Kidney (tissue), 14 donors: ENCODE results near the gene MARCHF4. TPM values are rescaled to one million over a fixed set of nuclear protein-coding genes. Genes with fewer than 3 reads are reported as not detected.

Experiments
- DNase-seq, 5 donors: peaks; one replicate each; pipeline ENCODE4 v3.0.0-alpha.2; 2013 to 2020
- FAIRE-seq: peaks from 2 replicates; lab custom pipeline; 2012; peaks lifted over from hg19 to GRCh38; lab: Jason Lieb, UNC
- H3K27ac ChIP-seq, 2 donors: one replicate each; pipeline ENCODE4 v1.7.0; 2013; ENCODE audit warnings: low read depth in 2 of 2, low read length in 2 of 2, inconsistent platforms in 1 of 2
- H3K27me3 ChIP-seq: one replicate; pipeline ENCODE4 v1.7.1; 2013; ENCODE audit warnings: low read length, inconsistent platforms; ENCODE audit not compliant: control insufficient read depth, insufficient read depth
- H3K36me3 ChIP-seq, 3 donors: one replicate each; pipeline versions ENCODE4 v1.7.0 to v1.7.1; 2013; ENCODE audit warnings: low read length in 3 of 3, control low read depth in 1 of 3, inconsistent platforms in 1 of 3; ENCODE audit not compliant: insufficient read depth in 3 of 3, control insufficient read depth in 2 of 3
- H3K4me1 ChIP-seq, 3 donors: one replicate each; pipeline versions ENCODE4 v1.7.0 to v1.7.1; 2013; ENCODE audit warnings: low read length in 3 of 3, inconsistent platforms in 1 of 3, low read depth in 1 of 3; ENCODE audit not compliant: control insufficient read depth in 2 of 3, insufficient read depth in 2 of 3
- H3K4me3 ChIP-seq, 3 donors: one replicate each; pipeline versions ENCODE4 v1.7.0 to v1.8.1; 2013; ENCODE audit warnings: low read length in 3 of 3, control low read depth in 1 of 3, inconsistent platforms in 1 of 3
- H3K9ac ChIP-seq, 3 donors: one replicate each; pipeline versions ENCODE4 v1.7.0 to v1.7.1; 2013; ENCODE audit warnings: low read length in 3 of 3, control low read depth in 1 of 3, inconsistent platforms in 1 of 3
- H3K9me3 ChIP-seq, 3 donors: one replicate each; pipeline versions ENCODE4 v1.7.0 to v1.7.1; 2013; ENCODE audit warnings: low read length in 3 of 3, control low read depth in 1 of 3, inconsistent platforms in 1 of 3; ENCODE audit not compliant: control insufficient read depth in 2 of 3, insufficient read depth in 1 of 3
- CTCF ChIP-seq: IDR thresholded peaks from 3 replicates; pipeline ENCODE4 v1.5.1; 2012; ENCODE audit warnings: mild to moderate bottlenecking, moderate library complexity, borderline replicate concordance; ENCODE audit not compliant: insufficient read depth; ENCODE audit errors: extremely low read depth
- intact Hi-C: fragments of 100-400 bp; cut with DNase I; formaldehyde crosslinking; loops from one replicate; pipeline ENCODE4 v1.11.1; 2022
- polyA plus RNA-seq: library from polyadenylated mRNA; stranded (reverse); fragments of 350-450 nt; fragmentation: Illumina TruSeq; extraction: RNeasy Lipid Tissue Mini Kit (QIAGEN cat#74804); gene quantifications from one replicate; pipeline ENCODE4 v1.2.3, GENCODE V29; 2014; ENCODE audit warnings: low read depth, low replicate concordance; ENCODE audit not compliant: insufficient read depth
- total RNA-seq: library from RNA; stranded (reverse); fragmentation: NEBNext Ultra II Directional; extraction: Animal tissue kit (Norgen Biotek cat#: 25700); gene quantifications from one replicate; pipeline ENCODE4 v1.2.1, GENCODE V29; 2021
- donor health status: control.
- donor health status: control.
- donor health status: control.
- donor health status: control.
- donor health status: control.
- donor health status: DM: yes; HTN: yes; CAD: no.
- donor health status: Normal renal cell carcinoma (clear cell type).

MARCHF4 gene
- total and polyA plus RNA-seq, 2 donors from 2014 or later, result 0.09 TPM; not detected in 1

GRCh38 chr2:216392945-216393840 is 20.9 kb upstream of the MARCHF4 start:
- DNase-seq (no peak), FAIRE-seq (no peak)
- no peaks in the 10 kb centered on the region for H3K36me3 ChIP-seq
- H3K27ac ChIP-seq, result no peak overlapping the region
- no peaks in the 10 kb centered on the region for H3K4me1 ChIP-seq
- intact Hi-C loops, result no loop called here
- no peak for TF ChIP-seq CTCF
- H3K27me3 ChIP-seq, result no peaks in the 10 kb centered on the region
- H3K4me3 ChIP-seq, result no peak overlapping the region
- H3K9ac ChIP-seq, result no peak overlapping the region
- no peaks in the 10 kb centered on the region for H3K9me3 ChIP-seq

GRCh38 chr2:216392018-216392562 is 19.8 kb upstream of the MARCHF4 start:
- Histone ChIP-seq H3K36me3 (no peaks in the 10 kb centered on the region), H3K27ac (no peak overlapping the region), H3K9ac (no peak overlapping the region), H3K4me3 (no peak overlapping the region), H3K27me3 (no peaks in the 10 kb centered on the region), H3K9me3 (no peaks in the 10 kb centered on the region), H3K4me1 (no peaks in the 10 kb centered on the region)
- no peak for TF ChIP-seq CTCF
- DNase-seq (no peak), FAIRE-seq (no peak)
- intact Hi-C loops, result no loop called here

DNA sequence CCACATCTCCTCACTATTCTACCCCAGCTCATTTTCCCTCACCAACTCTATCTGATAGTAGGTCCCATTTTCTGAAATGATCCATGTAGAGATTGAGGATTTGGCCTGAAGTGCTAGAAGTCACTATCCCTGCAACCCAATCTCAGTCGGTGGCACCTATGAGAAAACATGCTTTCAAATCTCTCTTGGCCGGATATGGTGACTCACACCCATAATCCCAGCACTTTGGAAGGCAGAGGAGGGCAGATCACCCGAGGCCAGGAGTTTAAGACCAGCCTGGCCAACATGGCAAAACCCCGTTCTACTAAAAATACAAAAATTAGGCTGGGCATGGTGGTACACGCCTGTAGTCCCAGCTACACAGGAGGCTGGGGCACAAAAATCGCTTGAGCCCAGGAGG is 19.1 kb upstream of the MARCHF4 start:
- Histone ChIP-seq H3K9me3 (no peaks in the 10 kb centered on the region), H3K9ac (no peak overlapping the region), H3K36me3 (no peaks in the 10 kb centered on the region), H3K4me3 (no peak overlapping the region), H3K4me1 (no peaks in the 10 kb centered on the region), H3K27ac (no peak overlapping the region), H3K27me3 (no peaks in the 10 kb centered on the region)
- FAIRE-seq, result no peak
- DNase-seq, result no peak
- no peak for TF ChIP-seq CTCF
- intact Hi-C loops, result no loop called here
